ENCODE measurements around the gene ERBB4. TPM values are rescaled to one million over a fixed set of nuclear protein-coding genes. Genes with fewer than 3 reads are reported as not detected.

ERBB4 gene
- total and polyA plus RNA-seq, 10 of the 15 experiments (the other 5 are each of a cell fraction or from before 2014, with no cell fraction given), result under 0.01 to 0.23 (median 0.01) TPM; not detected in 4

GRCh38 chr2:211654211-211654780 is 884.3 kb downstream of the ERBB4 start:
- RAD21 ChIA-PET (ENCODE audit: unreplicated experiment), result no interaction called here
- DNase-seq (ENCODE audit: low read depth, low spot score) (no peak), ATAC-seq (no peak), FAIRE-seq (no peak)
- SMC1A ChIA-PET (ENCODE audit: uncharacterized antibody, unreplicated experiment), result no interaction called here
- Histone ChIP-seq H4K20me1 (ENCODE audit: control insufficient read depth, insufficient read depth) (no peaks in the 10 kb centered on the region), H3K79me2 (ENCODE audit: control insufficient read depth, insufficient read depth, low read length) (no peaks in the 10 kb centered on the region), H3K36me3 (ENCODE audit: control insufficient read depth in 2 of 2, insufficient read depth in 2 of 2, low read length in 1 of 2) (no peaks in the 10 kb centered on the region), H3K4me3 (no peak overlapping the region), H3K27me3 (replicated peaks in 1 of 2; ENCODE audit: control insufficient read depth in 2 of 2, insufficient read depth in 2 of 2, low read length in 1 of 2) (no peaks in the 10 kb centered on the region), H2AFZ (ENCODE audit: control insufficient read depth, low read depth, low read length) (no peak overlapping the region), H3K4me1 (ENCODE audit: control insufficient read depth, insufficient read depth, low read length) (no peaks in the 10 kb centered on the region), H3K4me2 (ENCODE audit: control insufficient read depth, insufficient read depth) (no peak overlapping the region), H3K27ac (ENCODE audit: control insufficient read depth, insufficient read depth) (no peak overlapping the region), H3K9ac (ENCODE audit: control insufficient read depth, insufficient read depth, low read length) (no peak overlapping the region), H3K9me3 (replicated peaks; ENCODE audit: control insufficient read depth, insufficient read depth, low read length) (no peaks in the 10 kb centered on the region)
- in situ Hi-C loops (cut with MboI), result no loop called here
- BruUV-seq (replicated peaks), result no TSS peak
- POLR2A ChIA-PET, result no interaction called here
- 0% methylated on average over 3 of the region's 3 CpGs for WGBS (ENCODE audit: insufficient coverage, insufficient replicate concordance, low lambda C conversion rate, missing lambda C conversion rate)
- intact Hi-C loops (cut with micrococcal nuclease; ENCODE audit: unreplicated experiment), result no loop called here
- CTCF ChIA-PET, result no interaction called here
- TF ChIP-seq MTA3 (IDR thresholded peaks at IDR 0.05; ENCODE audit: borderline replicate concordance, low read length), result no peak
- TF ChIP-seq E2F8 (IDR thresholded peaks at IDR 0.05; ENCODE audit: low read depth, partially characterized antibody), result no peak
- TF ChIP-seq REST (IDR thresholded peaks at IDR 0.05; ENCODE audit: low read depth, low read length), result no peak
- no peak for TF ChIP-seq PRDM15 (CRISPR knock-in tag; IDR thresholded peaks at IDR 0.05)
- no peak for TF ChIP-seq RFX5 (IDR thresholded peaks at IDR 0.05; ENCODE audit: low read depth, low read length)
- TF ChIP-seq ZNF274 (IDR thresholded peaks at IDR 0.05; ENCODE audit: insufficient read depth, insufficient read length), result no peak
- TF ChIP-seq JUNB (IDR thresholded peaks at IDR 0.05), result no peak
- TF ChIP-seq FOXK2 (IDR thresholded peaks at IDR 0.05), result no peak
- no peak for TF ChIP-seq BCL11A (IDR thresholded peaks at IDR 0.05; ENCODE audit: low read depth, low read length)
- TF ChIP-seq ZNF687 (IDR thresholded peaks at IDR 0.05), result no peak
